Activated naive CD4-positive, alpha-beta T cell treated with anti-CD3 and anti-CD28 coated beads for 36 hours (primary cell): ENCODE data around the gene RNF227. TPM values are rescaled to one million over a fixed set of nuclear protein-coding genes. Genes with fewer than 3 reads are reported as not detected.
A peak's percentile ranks its signal among the peaks of the same experiment; 100 is the strongest.
"Not testable (repeated sequence)": the region's sequence is repeated elsewhere in the genome, so short reads cannot be mapped to it uniquely, and the experiment has no call there.

Experiments
- CTCF ChIA-PET: fragments of 350-600 bp; sonication (Branson Sonifier 250); formaldehyde crosslinking; loops from one replicate; lab custom pipeline; 2021; ENCODE audit warnings: antibody characterized with exemption; lab: Charles Lee
- DNase-seq: peaks from one replicate; pipeline ENCODE4 v3.0.0-alpha.2; 2020
- H3K27ac Mint-ChIP-seq: one replicate; pipeline ENCODE4 v1.8.0; 2021; ENCODE audit warnings: mild to moderate bottlenecking, mixed read lengths
- H3K27me3 Mint-ChIP-seq: one replicate; pipeline ENCODE4 v1.8.0; 2021; ENCODE audit warnings: low read depth, mixed read lengths
- H3K36me3 Mint-ChIP-seq: one replicate; pipeline ENCODE4 v1.8.0; 2021; ENCODE audit warnings: low read depth, mixed read lengths
- H3K4me1 Mint-ChIP-seq: one replicate; pipeline ENCODE4 v1.8.0; 2021; ENCODE audit warnings: low read depth, mixed read lengths
- H3K4me3 Mint-ChIP-seq: one replicate; pipeline ENCODE4 v1.8.0; 2021; ENCODE audit warnings: mild to moderate bottlenecking, moderate library complexity, mixed read lengths
- H3K9me3 Mint-ChIP-seq: one replicate; pipeline ENCODE4 v1.8.0; 2021; ENCODE audit warnings: mixed read lengths
- intact Hi-C: fragments of 100-400 bp; cut with micrococcal nuclease; formaldehyde crosslinking; loops from one replicate; pipeline ENCODE4 v1.15.1; 2023
- total RNA-seq, 2 experiments: library from RNA; stranded (reverse); gene quantifications; one replicate each; pipeline ENCODE4 v1.2.3, GENCODE V29; 2021

The RNF227 gene
- total RNA-seq, 2 experiments from 2014 or later: 3.1 to 3.8 TPM

GRCh38 chr17:7873051-7873450, 43.0 kb downstream of the RNF227 start:
- Mint-ChIP-seq H3K4me3 (no peak overlapping the region), H3K9me3 (no peaks in the 10 kb centered on the region), H3K4me1 (peaks cover 8% of the 10 kb centered on the region), H3K36me3 (peaks cover 13% of the 10 kb centered on the region), H3K27ac (no peak overlapping the region), H3K27me3 (no peaks in the 10 kb centered on the region)
- intact Hi-C loops: no loop called here
- DNase-seq: no peak
- CTCF ChIA-PET: interaction anchor here (0.5 to 1.1 kb wide), 2 partner anchors 9 to 187 kb away, joined by 3 to 4 read pairs; no protein-coding TSS in a partner anchor

- peaks cover 21% of the 10 kb centered on the region for H3K4me1 Mint-ChIP-seq
- DNase-seq: no peak
- CTCF ChIA-PET: interaction anchor here (1.2 to 3.0 kb wide), 3 partner anchors 30 to 192 kb away, joined by 3 to 15 read pairs (median 4); no protein-coding TSS in a partner anchor
- no peaks in the 10 kb centered on the region for H3K9me3 Mint-ChIP-seq
- peak overlapping the region; percentile 0 for H3K4me3 Mint-ChIP-seq
- intact Hi-C loops: no loop called here
- peak overlapping the region; percentile 51 for H3K27ac Mint-ChIP-seq
- H3K36me3 Mint-ChIP-seq: peaks cover 23% of the 10 kb centered on the region
- no peaks in the 10 kb centered on the region for H3K27me3 Mint-ChIP-seq
These were observed 48.2 kb downstream of the RNF227 start for GRCh38 chr17:7867881-7868329.

GRCh38 chr17:7864995-7865650, 51.0 kb downstream of the RNF227 start:
- H3K27ac Mint-ChIP-seq: no peak overlapping the region
- intact Hi-C loops: no loop called here
- peaks cover 17% of the 10 kb centered on the region for H3K36me3 Mint-ChIP-seq
- H3K27me3 Mint-ChIP-seq: no peaks in the 10 kb centered on the region
- no peaks in the 10 kb centered on the region for H3K9me3 Mint-ChIP-seq
- CTCF ChIA-PET: interaction anchor here (0.8 to 7.3 kb wide), 5 partner anchors 32 to 192 kb away, joined by 3 to 99 read pairs (median 9); no protein-coding TSS in a partner anchor
- H3K4me3 Mint-ChIP-seq: no peak overlapping the region
- no peak for DNase-seq
- peaks cover 21% of the 10 kb centered on the region for H3K4me1 Mint-ChIP-seq

GRCh38 chr17:7864384-7864783, 51.7 kb downstream of the RNF227 start:
- DNase-seq, H3K27me3 Mint-ChIP-seq, H3K9me3 Mint-ChIP-seq, H3K27ac Mint-ChIP-seq, intact Hi-C loops, H3K4me3 Mint-ChIP-seq: not testable (repeated sequence)
- Mint-ChIP-seq H3K4me1 (peaks cover 21% of the 10 kb centered on the region), H3K36me3 (peaks cover 19% of the 10 kb centered on the region)
- CTCF ChIA-PET: interaction anchor here (0.8 to 7.3 kb wide), 11 partner anchors 9 to 192 kb away, joined by 3 to 99 read pairs (median 4); partner anchors contain the start of gene CNTROB

Other genes starting within 250 kb of the RNF227 start
- 100 to 1,000 TPM; 148 to 149 TPM for gene TP53, start 228.8 kb downstream of the RNF227 start, total RNA-seq
- 10 to 100 TPM; 13.7 to 14.7 TPM for gene WRAP53, start 227.8 kb downstream of the RNF227 start, total RNA-seq
- not detected for gene EFNB3, start 211.1 kb downstream of the RNF227 start, total RNA-seq
- not detected for gene DNAH2, start 198.5 kb downstream of the RNF227 start, total RNA-seq
- 10 to 100 TPM; 22.7 to 24.1 TPM for gene KDM6B, start 82.1 kb downstream of the RNF227 start, total RNA-seq
- gene TMEM88, start 61.2 kb downstream of the RNF227 start, total RNA-seq: 1 to 10 TPM; 1.2 to 1.5 TPM
- 10 to 100 TPM; 75.0 to 75.3 TPM for gene NAA38, start 58.7 kb downstream of the RNF227 start, total RNA-seq
- gene CYB5D1, start 58.3 kb downstream of the RNF227 start, total RNA-seq: 1 to 10 TPM; 6.1 to 6.5 TPM
- 100 to 1,000 TPM; 180 to 185 TPM for gene CHD3, start 27.5 kb downstream of the RNF227 start, total RNA-seq
- gene KCNAB3, start 13.6 kb upstream of the RNF227 start, total RNA-seq: 1 to 10 TPM; 2.2 TPM
- gene TRAPPC1, start 15.7 kb upstream of the RNF227 start, total RNA-seq: 100 to 1,000 TPM; 162 to 172 TPM
- 10 to 100 TPM; 49.3 to 56.3 TPM for gene CNTROB, start 15.9 kb upstream of the RNF227 start, total RNA-seq
- not detected for gene GUCY2D, start 86.3 kb upstream of the RNF227 start, total RNA-seq
- not detected for gene ALOX15B, start 122.8 kb upstream of the RNF227 start, total RNA-seq
- 1 to 10 TPM; 2.0 to 2.1 TPM for gene ALOX12B, start 171.4 kb upstream of the RNF227 start, total RNA-seq
- not detected for gene ALOXE3, start 202.2 kb upstream of the RNF227 start, total RNA-seq
- gene HES7, start 207.8 kb upstream of the RNF227 start, total RNA-seq: 1 to 10 TPM; 2.4 to 2.9 TPM
- gene PER1, start 236.1 kb upstream of the RNF227 start, total RNA-seq: 10 to 100 TPM; 62.2 to 73.3 TPM
- 10 to 100 TPM; 33.3 to 35.8 TPM for gene VAMP2, start 246.7 kb upstream of the RNF227 start, total RNA-seq